Epidermal melanocyte (primary cell): ENCODE results near the gene KLK4.

ENCODE experiments used
- DNase-seq: peaks from one replicate; pipeline ENCODE4 v3.0.0; 2011; ENCODE audit warnings: low spot score; ENCODE audit not compliant: insufficient read length

Gene KLK4

GRCh38 chr19:50882188-50882587, 29.0 kb downstream of the KLK4 start:
- no peak for DNase-seq

DNA sequence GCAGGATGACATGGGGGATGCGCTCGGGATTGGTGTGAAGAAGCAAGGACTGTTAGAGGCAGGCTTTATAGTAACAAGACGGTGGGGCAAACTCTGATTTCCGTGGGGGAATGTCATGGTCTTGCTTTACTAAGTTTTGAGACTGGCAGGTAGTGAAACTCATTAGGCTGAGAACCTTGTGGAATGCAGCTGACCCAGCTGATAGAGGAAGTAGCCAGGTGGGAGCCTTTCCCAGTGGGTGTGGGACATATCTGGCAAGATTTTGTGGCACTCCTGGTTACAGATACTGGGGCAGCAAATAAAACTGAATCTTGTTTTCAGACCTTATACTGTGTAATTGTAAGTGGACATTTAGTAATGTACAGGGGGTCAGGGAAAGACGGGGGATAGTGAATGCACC, 31.0 kb downstream of the KLK4 start:
- no peak for DNase-seq

GRCh38 chr19:50878851-50879250, 32.3 kb downstream of the KLK4 start:
- DNase-seq, result no peak

- no peak for DNase-seq
Observed at GRCh38 chr19:50877338-50877737, 33.9 kb downstream of the KLK4 start.

DNA sequence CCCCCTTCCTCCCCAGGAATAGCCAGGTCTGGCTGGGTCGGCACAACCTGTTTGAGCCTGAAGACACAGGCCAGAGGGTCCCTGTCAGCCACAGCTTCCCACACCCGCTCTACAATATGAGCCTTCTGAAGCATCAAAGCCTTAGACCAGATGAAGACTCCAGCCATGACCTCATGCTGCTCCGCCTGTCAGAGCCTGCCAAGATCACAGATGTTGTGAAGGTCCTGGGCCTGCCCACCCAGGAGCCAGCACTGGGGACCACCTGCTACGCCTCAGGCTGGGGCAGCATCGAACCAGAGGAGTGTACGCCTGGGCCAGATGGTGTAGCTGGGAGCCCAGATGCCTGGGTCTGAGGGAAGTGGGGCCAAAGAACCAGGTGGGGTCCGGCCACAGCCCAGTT, 34.7 kb downstream of the KLK4 start:
- DNase-seq, result no peak

DNA sequence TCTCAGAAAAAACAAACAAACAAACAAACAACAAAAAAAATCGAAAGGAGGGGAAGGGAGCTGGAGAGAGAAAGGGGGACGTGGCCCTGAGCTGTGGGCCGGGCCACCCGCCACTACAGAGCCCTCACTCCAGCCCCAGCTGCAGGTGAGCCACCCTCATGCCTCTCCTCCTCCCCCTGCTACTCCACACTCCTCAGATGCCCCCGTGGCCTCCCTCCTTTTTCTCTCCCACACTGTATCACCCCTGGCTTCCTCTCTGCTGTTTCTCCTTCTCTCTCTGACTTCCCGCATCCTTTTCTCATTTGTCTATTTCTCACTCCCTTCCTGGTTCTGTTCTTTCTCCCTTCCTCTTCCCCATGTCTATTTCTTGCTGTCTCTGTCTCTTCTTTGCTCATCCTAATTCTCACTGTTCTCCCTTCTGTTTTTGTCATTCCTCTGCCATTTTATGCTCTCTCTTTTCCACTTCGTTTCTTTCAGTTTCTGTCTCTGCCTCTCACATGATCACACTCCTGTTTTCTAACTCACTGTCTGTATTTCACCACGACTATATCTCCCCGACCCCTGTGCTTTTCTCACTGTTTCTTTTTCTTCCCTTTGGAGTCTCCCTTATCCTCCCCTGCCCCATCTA, 35.3 kb downstream of the KLK4 start:
- DNase-seq, result no peak

DNA sequence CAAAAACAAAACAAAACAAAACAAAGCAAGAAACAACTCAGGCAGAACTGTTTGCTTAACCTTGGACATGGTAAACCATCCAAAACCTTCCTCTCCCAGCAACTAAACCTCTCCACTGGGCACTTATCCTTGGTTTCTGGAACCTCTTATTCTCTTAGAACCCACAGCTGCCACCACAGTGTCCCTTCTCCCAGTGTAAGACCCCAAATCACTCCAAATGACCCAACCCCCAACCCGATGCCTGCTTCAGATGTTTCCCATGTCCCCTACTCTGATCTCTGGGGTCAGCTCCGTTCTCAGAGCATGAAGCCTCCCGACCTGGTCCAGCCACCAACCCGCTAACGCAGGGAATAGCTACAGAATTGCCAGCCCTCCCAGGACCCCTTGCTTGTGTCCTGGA, 37.0 kb downstream of the KLK4 start:
- DNase-seq, result no peak

DNA sequence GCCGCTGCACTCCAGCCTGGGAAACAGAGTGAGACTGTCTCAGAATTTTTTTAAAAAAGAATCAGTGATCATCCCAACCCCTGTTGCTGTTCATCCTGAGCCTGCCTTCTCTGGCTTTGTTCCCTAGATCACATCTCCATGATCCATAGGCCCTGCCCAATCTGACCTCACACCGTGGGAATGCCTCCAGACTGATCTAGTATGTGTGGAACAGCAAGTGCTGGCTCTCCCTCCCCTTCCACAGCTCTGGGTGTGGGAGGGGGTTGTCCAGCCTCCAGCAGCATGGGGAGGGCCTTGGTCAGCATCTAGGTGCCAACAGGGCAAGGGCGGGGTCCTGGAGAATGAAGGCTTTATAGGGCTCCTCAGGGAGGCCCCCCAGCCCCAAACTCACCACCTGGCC, 38.1 kb downstream of the KLK4 start, which contains the start of gene KLK2:
KLK2 (plus strand) TSS at position 384 of the 400 bp plus-strand sequence. CDS start 35 bp downstream, outside the sequence.
- no peak for DNase-seq

DNA sequence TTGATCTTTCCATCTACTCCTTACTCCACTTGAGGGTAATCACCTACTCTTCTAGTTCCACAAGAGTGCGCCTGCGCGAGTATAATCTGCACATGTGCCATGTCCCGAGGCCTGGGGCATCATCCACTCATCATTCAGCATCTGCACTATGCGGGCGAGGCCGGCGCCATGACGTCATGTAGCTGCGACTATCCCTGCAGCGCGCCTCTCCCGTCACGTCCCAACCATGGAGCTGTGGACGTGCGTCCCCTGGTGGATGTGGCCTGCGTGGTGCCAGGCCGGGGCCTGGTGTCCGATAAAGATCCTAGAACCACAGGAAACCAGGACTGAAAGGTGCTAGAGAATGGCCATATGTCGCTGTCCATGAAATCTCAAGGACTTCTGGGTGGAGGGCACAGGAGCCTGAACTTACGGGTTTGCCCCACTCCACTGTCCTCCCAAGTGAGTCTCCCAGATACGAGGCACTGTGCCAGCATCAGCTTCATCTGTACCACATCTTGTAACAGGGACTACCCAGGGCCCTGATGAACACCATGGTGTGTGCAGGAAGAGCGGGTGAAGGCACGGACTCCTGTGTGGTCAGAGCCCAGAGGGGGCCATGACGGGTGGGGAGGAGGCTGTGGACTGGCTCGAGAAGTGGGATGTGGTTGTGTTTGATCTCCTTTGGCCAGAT, 40.6 kb downstream of the KLK4 start:
- DNase-seq, result no peak

DNA sequence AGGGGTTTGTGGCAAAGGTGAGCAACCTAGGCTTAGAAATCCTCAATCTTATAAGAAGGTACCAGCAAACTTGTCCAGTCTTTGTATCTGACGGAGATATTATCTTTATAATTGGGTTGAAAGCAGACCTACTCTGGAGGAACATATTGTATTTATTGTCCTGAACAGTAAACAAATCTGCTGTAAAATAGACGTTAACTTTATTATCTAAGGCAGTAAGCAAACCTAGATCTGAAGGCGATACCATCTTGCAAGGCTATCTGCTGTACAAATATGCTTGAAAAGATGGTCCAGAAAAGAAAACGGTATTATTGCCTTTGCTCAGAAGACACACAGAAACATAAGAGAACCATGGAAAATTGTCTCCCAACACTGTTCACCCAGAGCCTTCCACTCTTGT, 41.7 kb downstream of the KLK4 start:
- no peak for DNase-seq

DNA sequence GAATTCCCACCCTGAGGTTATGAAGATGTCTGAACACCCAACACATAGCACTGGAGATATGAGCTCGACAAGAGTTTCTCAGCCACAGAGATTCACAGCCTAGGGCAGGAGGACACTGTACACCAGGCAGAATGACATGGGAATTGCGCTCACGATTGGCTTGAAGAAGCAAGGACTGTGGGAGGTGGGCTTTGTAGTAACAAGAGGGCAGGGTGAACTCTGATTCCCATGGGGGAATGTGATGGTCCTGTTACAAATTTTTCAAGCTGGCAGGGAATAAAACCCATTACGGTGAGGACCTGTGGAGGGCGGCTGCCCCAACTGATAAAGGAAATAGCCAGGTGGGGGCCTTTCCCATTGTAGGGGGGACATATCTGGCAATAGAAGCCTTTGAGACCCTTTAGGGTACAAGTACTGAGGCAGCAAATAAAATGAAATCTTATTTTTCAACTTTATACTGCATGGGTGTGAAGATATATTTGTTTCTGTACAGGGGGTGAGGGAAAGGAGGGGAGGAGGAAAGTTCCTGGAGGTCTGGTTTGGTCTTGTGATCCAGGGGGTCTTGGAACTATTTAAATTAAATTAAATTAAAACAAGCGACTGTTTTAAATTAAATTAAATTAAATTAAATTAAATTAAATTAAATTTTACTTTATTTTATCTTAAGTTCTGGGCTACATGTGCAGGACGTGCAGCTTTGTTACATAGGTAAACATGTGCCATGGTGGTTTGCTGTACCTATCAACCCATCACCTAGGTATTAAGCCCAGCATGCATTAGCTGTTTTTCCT, 49.5 kb downstream of the KLK4 start:
- no peak for DNase-seq

GRCh38 chr19:50861010-50861409, 50.2 kb downstream of the KLK4 start:
- no peak for DNase-seq

GRCh38 chr19:50859849-50860248, 51.3 kb downstream of the KLK4 start:
- no peak for DNase-seq

- DNase-seq, result no peak
Observed at GRCh38 chr19:50858886-50859285, 52.3 kb downstream of the KLK4 start.

GRCh38 chr19:50857366-50857765, 53.8 kb downstream of the KLK4 start:
- no peak for DNase-seq
